ENCODE results near the gene DEGS2.
"Not testable (repeated sequence)": the region's sequence is repeated elsewhere in the genome, so short reads cannot be mapped to it uniquely, and the experiment has no call there.

GRCh38 chr14:100157548-100158232 lies 1.8 kb downstream of the DEGS2 start:
- TF ChIP-seq POLR2A (IDR thresholded peaks at IDR 0.05; ENCODE audit: low read depth, low read length); TAF1 (IDR thresholded peaks at IDR 0.05; ENCODE audit: borderline replicate concordance, low read depth, low read length): not testable (repeated sequence)

Measured in GM12892 (cell line).